AG04449 (cell line): ENCODE data around the gene NOL4L.

Experiments
- CTCF ChIA-PET: fragments of 350-600 bp; formaldehyde crosslinking; extraction: SDS; loops from one replicate; lab custom pipeline; 2021; ENCODE audit warnings: antibody characterized with exemption; lab: Yijun Ruan, JAX
- POLR2A ChIA-PET: fragments of 400-600, 350-600 bp; formaldehyde crosslinking; extraction: SDS; loops from one replicate; lab custom pipeline; 2020; ENCODE audit warnings: antibody characterized with exemption, inconsistent platforms; lab: Yijun Ruan, JAX
- DNase-seq: peaks from one replicate; pipeline ENCODE4 v3.0.0-alpha.2; 2010; ENCODE audit warnings: low read depth, low spot score
- H3K4me3 ChIP-seq: 2 replicates; pipeline ENCODE4 v1.5.1; 2011; ENCODE audit warnings: low read depth, mild to moderate bottlenecking, control low read depth, low read length
- TF ChIP-seq, protein P1 (sequence below): IDR thresholded peaks from one replicate; pipeline ENCODE4 v1.5.1; 2011; ENCODE audit warnings: mild to moderate bottlenecking, moderate library complexity, low read length, control low read depth, inconsistent platforms; ENCODE audit not compliant: insufficient read depth; ENCODE audit errors: missing control alignments

NOL4L gene

DNA sequence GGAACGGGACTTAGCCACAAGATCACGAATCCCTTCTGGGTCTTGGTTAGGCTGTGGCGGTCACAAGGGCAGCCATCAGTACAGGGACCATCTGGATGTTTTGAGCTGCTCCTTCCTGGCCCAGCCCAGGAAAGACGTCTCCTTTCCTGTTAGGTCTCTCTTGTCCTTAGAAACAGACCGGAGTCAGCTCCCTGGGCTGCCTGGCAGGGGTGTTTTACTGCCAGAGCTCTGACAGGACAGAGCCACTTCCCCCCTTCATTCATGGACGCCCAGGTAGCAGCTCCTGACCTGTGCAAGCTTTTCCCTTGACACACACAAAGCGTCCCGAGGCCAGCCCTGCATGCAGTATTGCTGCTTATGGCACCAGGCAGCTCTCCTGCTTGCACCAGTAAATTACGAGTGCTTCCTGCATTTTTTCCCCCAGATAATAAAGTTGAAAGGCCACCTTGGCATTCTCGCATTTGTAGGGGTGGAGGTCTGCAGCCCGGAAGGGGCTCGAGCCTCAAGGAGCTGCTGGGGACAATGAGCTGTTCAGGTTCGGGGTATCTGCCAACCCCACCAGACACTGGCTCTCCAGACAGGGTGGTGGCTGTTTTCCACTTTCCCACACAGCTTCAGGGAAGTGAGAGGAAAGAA, 87.4 kb downstream of the NOL4L start:
- POLR2A ChIA-PET: no interaction called here
- CTCF ChIA-PET: interaction anchor here (1.3 to 7.9 kb wide), 6 partner anchors 11 to 155 kb away, joined by 3 to 51 read pairs (median 8); no protein-coding TSS in a partner anchor
- H3K4me3 ChIP-seq: no peak overlapping the region
- TF ChIP-seq, protein P1, sequence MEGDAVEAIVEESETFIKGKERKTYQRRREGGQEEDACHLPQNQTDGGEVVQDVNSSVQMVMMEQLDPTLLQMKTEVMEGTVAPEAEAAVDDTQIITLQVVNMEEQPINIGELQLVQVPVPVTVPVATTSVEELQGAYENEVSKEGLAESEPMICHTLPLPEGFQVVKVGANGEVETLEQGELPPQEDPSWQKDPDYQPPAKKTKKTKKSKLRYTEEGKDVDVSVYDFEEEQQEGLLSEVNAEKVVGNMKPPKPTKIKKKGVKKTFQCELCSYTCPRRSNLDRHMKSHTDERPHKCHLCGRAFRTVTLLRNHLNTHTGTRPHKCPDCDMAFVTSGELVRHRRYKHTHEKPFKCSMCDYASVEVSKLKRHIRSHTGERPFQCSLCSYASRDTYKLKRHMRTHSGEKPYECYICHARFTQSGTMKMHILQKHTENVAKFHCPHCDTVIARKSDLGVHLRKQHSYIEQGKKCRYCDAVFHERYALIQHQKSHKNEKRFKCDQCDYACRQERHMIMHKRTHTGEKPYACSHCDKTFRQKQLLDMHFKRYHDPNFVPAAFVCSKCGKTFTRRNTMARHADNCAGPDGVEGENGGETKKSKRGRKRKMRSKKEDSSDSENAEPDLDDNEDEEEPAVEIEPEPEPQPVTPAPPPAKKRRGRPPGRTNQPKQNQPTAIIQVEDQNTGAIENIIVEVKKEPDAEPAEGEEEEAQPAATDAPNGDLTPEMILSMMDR: no peak
- no peak for DNase-seq

DNA sequence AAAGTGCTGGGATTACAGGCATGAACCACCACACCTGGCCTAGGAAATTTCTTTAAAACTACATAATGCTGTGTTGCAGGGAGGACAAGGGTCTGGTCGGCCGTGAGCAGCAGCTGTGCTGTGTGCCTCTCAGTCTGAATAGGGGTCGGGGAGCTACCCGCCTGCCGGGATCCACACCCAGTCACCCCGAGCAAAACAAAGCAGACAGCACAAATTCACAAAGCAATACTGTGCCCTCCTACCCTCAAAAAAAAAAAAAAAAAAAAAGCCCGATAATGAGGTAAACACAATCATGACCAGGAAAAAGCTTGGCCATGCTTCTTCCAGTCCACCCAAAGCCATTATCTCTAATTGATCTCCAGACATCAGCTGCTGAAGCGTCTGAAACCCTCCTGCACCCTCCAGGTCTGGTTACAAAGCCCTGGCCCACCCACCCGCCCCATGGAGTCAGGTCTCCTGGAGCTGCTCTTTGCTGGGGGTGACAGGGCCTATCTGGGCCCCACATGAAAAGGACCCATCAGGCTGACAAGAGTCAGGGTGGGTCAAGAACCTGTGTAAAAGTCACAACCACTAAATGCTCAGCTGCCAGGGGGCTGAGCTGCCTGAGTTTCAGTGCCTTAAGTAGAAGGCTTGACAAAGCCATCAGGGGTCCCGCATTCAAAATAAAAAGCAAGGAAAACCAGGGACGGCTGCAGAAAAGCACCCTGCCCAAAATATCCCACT, 88.2 kb downstream of the NOL4L start:
- H3K4me3 ChIP-seq: no peak overlapping the region
- DNase-seq: no peak
- TF ChIP-seq, protein P1: no peak
- CTCF ChIA-PET: interaction anchor here (1.3 to 7.9 kb wide), 6 partner anchors 11 to 156 kb away, joined by 3 to 51 read pairs (median 8); no protein-coding TSS in a partner anchor
- POLR2A ChIA-PET: interaction anchor here (0.7 kb wide), 1 partner anchor 13 kb away, joined by 3 read pairs; no protein-coding TSS in a partner anchor

DNA sequence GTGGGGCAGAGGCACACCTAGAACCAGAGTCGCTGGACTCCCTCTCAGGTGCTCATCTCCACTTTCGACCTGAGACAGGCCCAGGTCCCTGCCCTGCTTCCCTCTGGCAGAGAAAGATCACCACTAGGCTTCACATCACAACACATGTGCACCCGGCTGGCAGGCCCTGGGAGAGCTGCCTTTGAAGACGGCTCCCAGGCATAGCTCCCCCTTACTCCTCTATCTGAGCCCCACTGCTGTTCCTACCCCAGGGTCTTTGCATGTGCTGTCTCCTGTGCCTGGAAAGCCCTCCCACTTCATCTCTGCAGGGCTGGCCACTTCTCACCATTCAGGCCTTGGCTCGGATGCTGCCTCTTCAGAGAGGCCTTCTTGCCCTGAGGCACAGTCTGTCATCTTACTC, 89.2 kb downstream of the NOL4L start:
- POLR2A ChIA-PET: no interaction called here
- DNase-seq: no peak
- no peak overlapping the region for H3K4me3 ChIP-seq
- TF ChIP-seq, protein P1: no peak
- CTCF ChIA-PET: interaction anchor here (4.3 to 7.9 kb wide), 2 partner anchors 10 to 27 kb away, joined by 26 to 51 read pairs; no protein-coding TSS in a partner anchor

DNA sequence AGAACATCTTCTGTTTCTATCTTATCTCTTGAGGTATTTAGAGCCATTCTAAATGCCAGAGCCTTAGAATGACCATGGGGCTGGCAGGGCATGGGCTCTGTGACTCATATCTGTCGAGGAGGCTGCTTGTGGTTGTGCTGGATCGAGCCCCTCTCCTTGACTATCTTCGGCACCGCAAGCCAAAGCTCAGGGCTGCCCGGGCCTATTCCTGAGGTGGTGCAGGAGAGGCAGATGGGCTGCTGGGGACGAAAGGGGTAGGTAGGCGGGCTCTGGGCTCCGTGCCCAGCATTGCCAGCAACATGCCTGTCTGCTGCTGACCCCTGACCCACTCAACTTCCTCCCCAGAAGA, 89.9 kb downstream of the NOL4L start:
- ChIA-PET CTCF (interaction anchor here (4.3 kb wide), 1 partner anchor 10 kb away, joined by 26 read pairs; no protein-coding TSS in a partner anchor), POLR2A (no interaction called here)
- TF ChIP-seq, protein P1: no peak
- no peak for DNase-seq
- no peak overlapping the region for H3K4me3 ChIP-seq

DNA sequence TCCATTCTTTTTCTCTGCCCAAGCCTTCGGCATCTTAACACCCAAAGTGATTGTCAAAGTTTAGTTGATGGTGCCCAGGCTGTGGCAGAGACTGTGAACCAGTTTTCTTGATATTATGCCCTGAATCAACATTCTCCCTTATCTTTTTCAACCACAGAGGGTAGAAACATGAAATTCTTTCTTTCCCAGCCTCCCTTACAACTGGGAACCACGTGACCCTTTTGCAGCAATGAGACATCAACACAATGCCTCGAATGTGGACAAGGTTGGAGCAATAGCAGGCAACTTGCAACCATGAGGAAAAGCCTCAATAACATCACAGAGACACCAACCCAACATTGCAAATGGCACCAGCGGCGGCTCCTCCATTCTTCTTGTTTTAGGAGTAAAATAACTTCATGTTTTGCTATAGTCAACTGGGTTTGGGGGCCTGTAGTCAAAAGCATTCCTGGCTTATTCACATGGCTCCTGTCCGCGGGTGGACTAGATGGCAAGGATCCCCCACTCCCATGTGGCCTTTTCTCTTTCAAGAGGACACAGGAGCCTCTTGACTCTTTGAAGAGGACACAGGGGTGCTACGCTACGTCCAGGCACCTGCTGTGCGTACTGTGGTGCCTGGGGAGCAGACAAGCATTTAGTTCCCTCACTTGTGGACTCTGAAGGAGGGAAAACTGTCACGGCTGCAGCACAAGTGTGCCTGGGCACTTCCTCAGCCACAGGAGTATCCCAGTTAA, 90.5 kb downstream of the NOL4L start:
- TF ChIP-seq, protein P1: no peak
- H3K4me3 ChIP-seq: no peak overlapping the region
- ChIA-PET POLR2A (no interaction called here), CTCF (interaction anchor here (1.8 to 4.3 kb wide), 2 partner anchors 9 kb away, joined by 6 to 26 read pairs; no protein-coding TSS in a partner anchor)
- no peak for DNase-seq
